Measurements from ENCODE around the gene LSAMP. TPM values are rescaled to one million over a fixed set of nuclear protein-coding genes. Genes with fewer than 3 reads are reported as not detected.

LSAMP gene
- total RNA-seq, 4 donors from 2014 or later = 4.3 to 5.2 (median 5.0) TPM

- Histone ChIP-seq H3K27ac (no peak overlapping the region), H3K27me3 (no peaks in the 10 kb centered on the region), H3K4me1 (no peaks in the 10 kb centered on the region), H3K4me3 (no peak overlapping the region), H3K9me3 (no peaks in the 10 kb centered on the region), H3K36me3 (no peaks in the 10 kb centered on the region)
- WGBS = 67% methylated on average over 3 of the region's 3 CpGs
- no peak for DNase-seq (ENCODE audit: low spot score in 2 of 2)
- TF ChIP-seq EP300 (IDR thresholded peaks at IDR 0.05) = no peak
Measured at GRCh38 chr3:115982108-115982507, 463.2 kb downstream of the LSAMP start.

- Histone ChIP-seq H3K4me1 (no peaks in the 10 kb centered on the region), H3K27ac (no peak overlapping the region), H3K9me3 (no peaks in the 10 kb centered on the region), H3K36me3 (no peaks in the 10 kb centered on the region), H3K4me3 (no peak overlapping the region), H3K27me3 (no peaks in the 10 kb centered on the region)
- no peak for TF ChIP-seq POLR2A (IDR thresholded peaks at IDR 0.05)
- TF ChIP-seq EP300 (IDR thresholded peaks at IDR 0.05) = no peak
- TF ChIP-seq, protein P1, sequence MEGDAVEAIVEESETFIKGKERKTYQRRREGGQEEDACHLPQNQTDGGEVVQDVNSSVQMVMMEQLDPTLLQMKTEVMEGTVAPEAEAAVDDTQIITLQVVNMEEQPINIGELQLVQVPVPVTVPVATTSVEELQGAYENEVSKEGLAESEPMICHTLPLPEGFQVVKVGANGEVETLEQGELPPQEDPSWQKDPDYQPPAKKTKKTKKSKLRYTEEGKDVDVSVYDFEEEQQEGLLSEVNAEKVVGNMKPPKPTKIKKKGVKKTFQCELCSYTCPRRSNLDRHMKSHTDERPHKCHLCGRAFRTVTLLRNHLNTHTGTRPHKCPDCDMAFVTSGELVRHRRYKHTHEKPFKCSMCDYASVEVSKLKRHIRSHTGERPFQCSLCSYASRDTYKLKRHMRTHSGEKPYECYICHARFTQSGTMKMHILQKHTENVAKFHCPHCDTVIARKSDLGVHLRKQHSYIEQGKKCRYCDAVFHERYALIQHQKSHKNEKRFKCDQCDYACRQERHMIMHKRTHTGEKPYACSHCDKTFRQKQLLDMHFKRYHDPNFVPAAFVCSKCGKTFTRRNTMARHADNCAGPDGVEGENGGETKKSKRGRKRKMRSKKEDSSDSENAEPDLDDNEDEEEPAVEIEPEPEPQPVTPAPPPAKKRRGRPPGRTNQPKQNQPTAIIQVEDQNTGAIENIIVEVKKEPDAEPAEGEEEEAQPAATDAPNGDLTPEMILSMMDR (IDR thresholded peaks at IDR 0.05) = no peak
- TF ChIP-seq POLR2AphosphoS5 (IDR thresholded peaks at IDR 0.05) = no peak
- WGBS = 50% methylated on average over 3 of the region's 3 CpGs
- DNase-seq (ENCODE audit: low spot score in 2 of 2) = no peak
Measured at GRCh38 chr3:115980709-115981108, 464.6 kb downstream of the LSAMP start.

- Histone ChIP-seq H3K4me3 (no peak overlapping the region), H3K27me3 (no peaks in the 10 kb centered on the region), H3K36me3 (no peaks in the 10 kb centered on the region), H3K4me1 (no peaks in the 10 kb centered on the region), H3K27ac (no peak overlapping the region), H3K9me3 (no peaks in the 10 kb centered on the region)
- TF ChIP-seq EP300 (IDR thresholded peaks at IDR 0.05) (no peak), POLR2A (IDR thresholded peaks at IDR 0.05) (no peak), POLR2AphosphoS5 (IDR thresholded peaks at IDR 0.05) (no peak)
- TF ChIP-seq, protein P1 (IDR thresholded peaks at IDR 0.05) = no peak
- 85% methylated on average over 4 of the region's 4 CpGs for WGBS
- no peak for DNase-seq (ENCODE audit: low spot score in 2 of 2)
Measured at GRCh38 chr3:115977866-115978265, 467.4 kb downstream of the LSAMP start.

GRCh38 chr3:115975796-115976195 is 469.5 kb downstream of the LSAMP start:
- 90% methylated on average over 1 of the region's 1 CpG for WGBS
- H3K27me3 ChIP-seq = no peaks in the 10 kb centered on the region
- no peak overlapping the region for H3K4me3 ChIP-seq
- TF ChIP-seq POLR2A (IDR thresholded peaks at IDR 0.05) = no peak
- TF ChIP-seq, protein P1 (IDR thresholded peaks at IDR 0.05) = no peak
- no peak for TF ChIP-seq POLR2AphosphoS5 (IDR thresholded peaks at IDR 0.05)
- no peak for TF ChIP-seq EP300 (IDR thresholded peaks at IDR 0.05)
- no peaks in the 10 kb centered on the region for H3K36me3 ChIP-seq
- H3K9me3 ChIP-seq = no peaks in the 10 kb centered on the region
- DNase-seq (ENCODE audit: low spot score in 2 of 2) = no peak
- H3K4me1 ChIP-seq = no peaks in the 10 kb centered on the region
- H3K27ac ChIP-seq = no peak overlapping the region

DNA sequence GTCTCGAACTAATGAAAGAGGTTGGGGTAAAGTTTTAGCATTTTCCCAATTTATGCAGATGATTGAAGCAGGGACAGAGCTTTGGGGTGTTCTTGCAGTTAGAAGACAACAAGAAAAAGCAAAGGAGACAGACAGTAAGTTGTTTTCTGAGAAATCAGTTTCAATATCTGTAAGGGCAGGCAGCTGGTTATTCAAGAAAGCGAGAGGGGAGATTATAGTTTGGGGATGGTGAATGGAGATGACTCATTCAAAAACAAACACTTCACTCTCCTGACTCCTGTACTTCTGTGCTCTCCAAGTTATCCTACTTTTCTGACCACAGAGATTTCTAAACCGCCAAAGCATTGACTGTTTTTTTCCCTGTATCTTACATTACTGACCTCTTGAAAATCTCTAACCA is 469.9 kb downstream of the LSAMP start:
- no peak overlapping the region for H3K4me3 ChIP-seq
- H3K36me3 ChIP-seq = no peaks in the 10 kb centered on the region
- no peak overlapping the region for H3K27ac ChIP-seq
- no peak for DNase-seq (ENCODE audit: low spot score in 2 of 2)
- H3K4me1 ChIP-seq = no peaks in the 10 kb centered on the region
- no peaks in the 10 kb centered on the region for H3K9me3 ChIP-seq
- TF ChIP-seq EP300 (IDR thresholded peaks at IDR 0.05) = no peak
- H3K27me3 ChIP-seq = no peaks in the 10 kb centered on the region
- WGBS = 81% methylated on average over 3 of the region's 3 CpGs

DNA sequence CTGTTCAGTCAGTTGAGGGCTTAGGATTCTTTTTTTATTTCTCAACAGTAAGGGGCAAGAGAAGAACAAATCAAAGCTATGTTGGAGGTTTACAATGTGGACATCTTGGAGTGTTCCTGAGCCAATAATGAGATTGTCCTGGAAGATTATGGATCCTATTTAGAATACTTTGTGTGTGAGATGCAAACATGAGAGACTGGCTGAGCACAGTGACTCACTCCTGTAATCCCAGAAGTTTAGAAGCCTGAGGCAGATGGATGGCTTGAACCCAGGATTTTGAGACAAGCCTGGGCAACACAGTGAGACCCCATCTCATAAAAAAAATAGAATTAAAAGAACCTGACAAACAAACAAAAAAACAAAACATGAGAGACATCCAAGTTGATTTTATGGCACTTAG is 470.3 kb downstream of the LSAMP start:
- Histone ChIP-seq H3K4me3 (no peak overlapping the region), H3K27me3 (no peaks in the 10 kb centered on the region), H3K9me3 (no peaks in the 10 kb centered on the region), H3K27ac (no peak overlapping the region), H3K4me1 (no peaks in the 10 kb centered on the region), H3K36me3 (no peaks in the 10 kb centered on the region)
- TF ChIP-seq POLR2A (IDR thresholded peaks at IDR 0.05) (no peak), EP300 (IDR thresholded peaks at IDR 0.05) (no peak), POLR2AphosphoS5 (IDR thresholded peaks at IDR 0.05) (no peak)
- TF ChIP-seq, protein P1 (IDR thresholded peaks at IDR 0.05) = no peak
- no peak for DNase-seq (ENCODE audit: low spot score in 2 of 2)
